SH-SY5Y (cell line): ENCODE results near the gene PSEN2.

Source experiments
- GATA2 ChIP-seq: IDR thresholded peaks from 2 replicates; pipeline ENCODE4 v1.6.1; 2011; ENCODE audit warnings: mild to moderate bottlenecking, low read depth, low read length
- GATA3 ChIP-seq: IDR thresholded peaks from 2 replicates; pipeline ENCODE4 v1.6.1; 2011; ENCODE audit warnings: low read depth, mild to moderate bottlenecking, low read length, moderate library complexity

DNA sequence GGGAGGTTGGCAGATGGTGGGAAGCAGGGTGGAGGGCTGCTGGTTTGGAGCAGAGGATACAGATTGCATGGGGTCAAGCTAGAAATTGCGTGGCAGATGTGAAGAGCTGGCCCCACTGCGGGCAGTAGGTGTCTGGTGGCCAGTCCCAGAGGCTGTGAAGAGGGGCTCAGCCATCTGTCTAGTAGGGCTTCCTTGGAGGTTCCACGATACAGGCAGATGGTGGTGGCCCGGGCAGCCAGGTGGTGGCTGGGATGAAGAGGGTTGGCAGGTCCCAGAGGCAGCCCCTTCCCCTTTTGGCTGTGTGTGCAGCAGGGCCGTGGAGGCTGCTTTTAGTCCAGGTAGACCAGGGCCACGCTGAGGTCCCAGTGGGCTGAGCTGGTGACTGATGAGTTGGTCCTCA lies 16.6 kb downstream of the PSEN2 start:
- TF ChIP-seq GATA2 (no peak), GATA3 (no peak)
